NCI-H2227 (cell line): Measurements from ENCODE around the gene LRRC74A.
A peak's percentile ranks its signal among the peaks of the same experiment; 100 is the strongest.

ENCODE experiments used
- DNase-seq: peaks from one replicate; lab custom pipeline; 2025; ENCODE audit not compliant: unreplicated experiment; lab: John Stamatoyannopoulos, UW

LRRC74A gene

DNA sequence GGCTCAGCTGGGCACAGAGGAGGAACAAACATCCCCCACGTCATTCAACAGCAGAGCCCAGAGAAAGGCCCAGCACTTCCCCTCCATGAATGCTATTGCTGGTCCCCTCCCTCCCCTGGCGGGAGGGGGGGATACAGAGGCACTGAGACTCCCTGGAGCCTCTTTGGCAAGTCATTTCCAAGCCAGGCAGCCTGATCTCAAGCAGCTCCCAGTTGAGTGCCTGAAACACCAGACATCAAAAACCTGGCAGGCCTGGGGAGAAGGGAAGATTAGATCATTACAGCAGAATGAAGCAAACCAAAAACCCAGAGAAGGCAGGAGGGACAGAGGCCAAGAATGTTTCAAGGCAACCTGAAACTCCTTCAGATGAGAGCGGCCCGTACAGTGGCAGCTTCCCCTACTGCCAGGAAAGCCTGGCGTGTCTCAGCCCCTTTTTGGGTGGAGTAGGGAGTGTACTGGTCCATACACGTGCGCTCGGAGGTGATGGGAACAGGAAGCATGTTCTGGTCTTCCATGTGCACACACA lies 92.1 kb downstream of the LRRC74A start:
- no peak for DNase-seq

DNA sequence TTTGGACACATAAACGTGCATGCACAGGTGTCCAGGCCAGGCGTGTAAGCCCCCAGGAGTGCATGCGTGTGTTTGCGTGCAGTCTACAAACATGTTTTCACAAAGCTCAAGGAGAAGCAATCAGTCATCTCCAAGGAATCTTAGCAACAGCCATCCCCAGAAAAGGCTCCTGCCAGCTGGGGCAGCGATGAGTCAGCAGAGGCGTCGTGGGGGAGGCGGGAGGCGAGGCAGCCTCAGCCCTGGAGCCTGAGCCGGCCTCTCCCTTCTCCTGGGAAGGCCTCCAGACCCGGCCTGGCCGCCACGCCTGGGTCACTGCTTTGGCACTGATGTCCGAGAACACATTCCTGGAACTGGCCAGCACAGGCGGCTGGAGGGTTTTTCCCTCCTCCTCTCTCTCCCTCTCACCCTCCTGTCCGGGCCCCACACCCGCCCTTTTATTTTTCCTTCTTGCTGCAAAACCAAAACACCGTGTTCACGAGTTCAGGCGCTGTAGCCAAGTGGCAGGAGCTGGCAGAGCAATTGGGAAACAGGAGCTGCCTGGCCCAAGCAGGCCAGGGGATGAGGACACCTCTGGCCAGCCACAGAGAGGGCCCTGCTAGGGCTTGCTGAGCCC lies 92.7 kb downstream of the LRRC74A start:
- DNase-seq, result peak; percentile 80
